ENCODE data around the gene LRIT2.

DNA sequence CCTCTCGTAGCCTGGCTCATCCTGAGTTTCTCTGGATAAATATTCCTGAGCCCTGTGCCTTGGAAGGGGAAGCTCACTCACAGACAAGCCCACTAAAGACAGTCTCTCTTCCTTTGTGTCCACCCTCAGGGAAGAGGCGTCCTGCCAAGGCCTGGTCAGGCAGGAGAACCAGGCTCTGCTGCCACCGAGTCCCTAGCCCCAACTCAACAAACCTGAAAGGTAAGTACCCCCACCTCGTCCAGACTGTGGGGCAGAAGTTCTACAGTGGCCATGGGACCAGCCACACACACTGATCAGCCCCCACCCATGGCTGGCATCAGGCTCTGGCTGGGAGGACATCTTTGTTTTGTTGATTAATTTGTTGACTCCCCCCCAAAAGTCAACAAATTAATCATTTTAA, 49.0 kb downstream of the LRIT2 start:
- TF ChIP-seq, protein P1, sequence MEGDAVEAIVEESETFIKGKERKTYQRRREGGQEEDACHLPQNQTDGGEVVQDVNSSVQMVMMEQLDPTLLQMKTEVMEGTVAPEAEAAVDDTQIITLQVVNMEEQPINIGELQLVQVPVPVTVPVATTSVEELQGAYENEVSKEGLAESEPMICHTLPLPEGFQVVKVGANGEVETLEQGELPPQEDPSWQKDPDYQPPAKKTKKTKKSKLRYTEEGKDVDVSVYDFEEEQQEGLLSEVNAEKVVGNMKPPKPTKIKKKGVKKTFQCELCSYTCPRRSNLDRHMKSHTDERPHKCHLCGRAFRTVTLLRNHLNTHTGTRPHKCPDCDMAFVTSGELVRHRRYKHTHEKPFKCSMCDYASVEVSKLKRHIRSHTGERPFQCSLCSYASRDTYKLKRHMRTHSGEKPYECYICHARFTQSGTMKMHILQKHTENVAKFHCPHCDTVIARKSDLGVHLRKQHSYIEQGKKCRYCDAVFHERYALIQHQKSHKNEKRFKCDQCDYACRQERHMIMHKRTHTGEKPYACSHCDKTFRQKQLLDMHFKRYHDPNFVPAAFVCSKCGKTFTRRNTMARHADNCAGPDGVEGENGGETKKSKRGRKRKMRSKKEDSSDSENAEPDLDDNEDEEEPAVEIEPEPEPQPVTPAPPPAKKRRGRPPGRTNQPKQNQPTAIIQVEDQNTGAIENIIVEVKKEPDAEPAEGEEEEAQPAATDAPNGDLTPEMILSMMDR (IDR thresholded peaks at IDR 0.05) = no peak
- no peak for TF ChIP-seq POLR2A (IDR thresholded peaks at IDR 0.05)
